ENCODE results near the gene KRTAP15-1. TPM values are rescaled to one million over a fixed set of nuclear protein-coding genes. Genes with fewer than 3 reads are reported as not detected.

KRTAP15-1 gene
- polyA plus RNA-seq, 2 of the 4 experiments (the other 2 are of a cell fraction): not detected

GRCh38 chr21:30437010-30437565 is 3.0 kb upstream of the KRTAP15-1 start:
- ATAC-seq: no peak
- WGBS (ENCODE audit: missing lambda C conversion rate): 7% methylated on average over 3 of the region's 3 CpGs

GRCh38 chr21:30443226-30443625 is 3.2 kb downstream of the KRTAP15-1 start:
- no peaks in the 10 kb centered on the region for H3K4me1 ChIP-seq
- no peak overlapping the region for H3K27ac ChIP-seq
- TF ChIP-seq PBX3 (IDR thresholded peaks at IDR 0.05) (no peak), NFE2L2 (conservative IDR thresholded peaks at IDR 0.05; ENCODE audit: low read length) (no peak), E2F6 (IDR thresholded peaks at IDR 0.05; ENCODE audit: borderline replicate concordance, low read depth) (no peak), TFCP2L1 (CRISPR knock-in tag; IDR thresholded peaks at IDR 0.05) (no peak), CEBPB (IDR thresholded peaks at IDR 0.05) (no peak), FOSB (CRISPR knock-in tag; IDR thresholded peaks at IDR 0.05) (no peak), NR3C1 (IDR thresholded peaks at IDR 0.05) (no peak), USF2 (IDR thresholded peaks at IDR 0.05) (no peak), HDAC2 (IDR thresholded peaks at IDR 0.05) (no peak), MYC (IDR thresholded peaks at IDR 0.05; ENCODE audit: borderline replicate concordance, low read length) (no peak), POLR2A (IDR thresholded peaks at IDR 0.05; ENCODE audit: low read length) (no peak), CBX2 (IDR thresholded peaks at IDR 0.05; ENCODE audit: borderline replicate concordance, low read depth) (no peak), ZSCAN20 (CRISPR knock-in tag; IDR thresholded peaks at IDR 0.05) (no peak), RFX5 (IDR thresholded peaks at IDR 0.05) (no peak), SMC3 (IDR thresholded peaks at IDR 0.05) (no peak), JUNB (IDR thresholded peaks at IDR 0.05) (no peak)
- no peak overlapping the region for H3K4me3 ChIP-seq
- no peak for FAIRE-seq
- H3K4me2 ChIP-seq: no peak overlapping the region
- POLR2A ChIA-PET: no interaction called here
- CTCF ChIA-PET: no interaction called here
- DNase-seq (ENCODE audit: low read depth in 1 of 2, low spot score in 1 of 2): no peak
- no peak for ATAC-seq
- no peaks in the 10 kb centered on the region for H3K9me3 ChIP-seq

More at GRCh38 chr21:30437010-30437565, 3.0 kb upstream of the KRTAP15-1 start:
- TF ChIP-seq RCOR1 (IDR thresholded peaks at IDR 0.05; ENCODE audit: low read depth, low read length): no peak
- no peak for TF ChIP-seq BHLHE40 (IDR thresholded peaks at IDR 0.05; ENCODE audit: low read depth, low read length)
- TF ChIP-seq SREBF2 (IDR thresholded peaks at IDR 0.05): no peak
- no peak for TF ChIP-seq KDM5A (IDR thresholded peaks at IDR 0.05)
- no peak for TF ChIP-seq HDAC2 (IDR thresholded peaks at IDR 0.05)
- DNase-seq (ENCODE audit: low read depth in 1 of 2, low spot score in 1 of 2) (no peak), FAIRE-seq (no peak)
- POLR2A ChIA-PET: no interaction called here
- no peak overlapping the region for H3K4me2 ChIP-seq
- CTCF ChIA-PET: no interaction called here
- no peak overlapping the region for H3K4me3 ChIP-seq
- H3K27ac ChIP-seq: no peak overlapping the region
- no peaks in the 10 kb centered on the region for H3K9me3 ChIP-seq
- H3K4me1 ChIP-seq: no peaks in the 10 kb centered on the region

- no peaks in the 10 kb centered on the region for H3K4me1 ChIP-seq
- no peak for ATAC-seq
- TF ChIP-seq ESRRA (IDR thresholded peaks at IDR 0.05; ENCODE audit: borderline replicate concordance, low read length) (no peak), ZC3H11A (IDR thresholded peaks at IDR 0.05) (no peak), HOXB13 (CRISPR knock-in tag; IDR thresholded peaks at IDR 0.05; ENCODE audit: low read depth) (no peak), ZNF302 (CRISPR knock-in tag; IDR thresholded peaks at IDR 0.05) (no peak), MYC (IDR thresholded peaks at IDR 0.05; ENCODE audit: borderline replicate concordance, low read length) (no peak), RFX5 (IDR thresholded peaks at IDR 0.05) (no peak), EP300 (IDR thresholded peaks at IDR 0.05) (no peak), CEBPB (IDR thresholded peaks at IDR 0.05) (no peak), ELK1 (IDR thresholded peaks at IDR 0.05; ENCODE audit: low read depth, low read length) (no peak), ZSCAN20 (CRISPR knock-in tag; IDR thresholded peaks at IDR 0.05) (no peak), NFE2L2 (conservative IDR thresholded peaks at IDR 0.05; ENCODE audit: low read length) (no peak)
- no peaks in the 10 kb centered on the region for H3K9me3 ChIP-seq
- H3K4me3 ChIP-seq: no peak overlapping the region
- 0% methylated on average over 1 of the region's 1 CpG for WGBS (ENCODE audit: missing lambda C conversion rate)
- ChIA-PET CTCF (no interaction called here), POLR2A (no interaction called here)
- H3K4me2 ChIP-seq: no peak overlapping the region
- no peak for FAIRE-seq
- no peak overlapping the region for H3K27ac ChIP-seq
- DNase-seq (ENCODE audit: low read depth in 1 of 2, low spot score in 1 of 2): no peak
These were observed 4.1 kb downstream of the KRTAP15-1 start for GRCh38 chr21:30444204-30444603.

Data from A549 (cell line).